ENCODE results near the gene SMIM15. TPM values are rescaled to one million over a fixed set of nuclear protein-coding genes. Genes with fewer than 3 reads are reported as not detected.
"Not testable (repeated sequence)": the region's sequence is repeated elsewhere in the genome, so short reads cannot be mapped to it uniquely, and the experiment has no call there.

The SMIM15 gene
- 10 to 100 TPM; 91.1 to 93.9 TPM for total RNA-seq

- CTCF ChIA-PET: no interaction called here
- POLR2A ChIA-PET: interaction anchor here (1.0 kb wide), 1 partner anchor 168 kb away, joined by 3 read pairs; no protein-coding TSS in a partner anchor
Measured at GRCh38 chr5:61162010-61162831, at the start of gene SMIM15. SMIM15 (minus strand) TSS chr5:61162468; CDS start chr5:61160171, 2,297 bp downstream.

GRCh38 chr5:61207884-61208283, 45.6 kb upstream of the SMIM15 start:
- POLR2A ChIA-PET: no interaction called here

GRCh38 chr5:61205013-61205412, 42.7 kb upstream of the SMIM15 start:
- ChIA-PET POLR2A (no interaction called here), CTCF (no interaction called here)

More at GRCh38 chr5:61207884-61208283, 45.6 kb upstream of the SMIM15 start:
- CTCF ChIA-PET: no interaction called here

GRCh38 chr5:61202213-61202612, 39.9 kb upstream of the SMIM15 start:
- ChIA-PET POLR2A (no interaction called here), CTCF (no interaction called here)

- POLR2A ChIA-PET: no interaction called here
- CTCF ChIA-PET: no interaction called here
Measured at GRCh38 chr5:61200582-61201155, 38.4 kb upstream of the SMIM15 start.

- ChIA-PET POLR2A (no interaction called here), CTCF (no interaction called here)
Measured at GRCh38 chr5:61198606-61199005, 36.3 kb upstream of the SMIM15 start.

- POLR2A ChIA-PET, CTCF ChIA-PET: not testable (repeated sequence)
Measured at GRCh38 chr5:61187826-61188225, 25.6 kb upstream of the SMIM15 start.

- CTCF ChIA-PET, POLR2A ChIA-PET: not testable (repeated sequence)
Measured at GRCh38 chr5:61187352-61187751, 25.1 kb upstream of the SMIM15 start.

GRCh38 chr5:61186634-61187033, 24.4 kb upstream of the SMIM15 start:
- CTCF ChIA-PET: no interaction called here

GRCh38 chr5:61184708-61185107, 22.4 kb upstream of the SMIM15 start:
- ChIA-PET POLR2A (no interaction called here), CTCF (no interaction called here)

More at GRCh38 chr5:61186634-61187033, 24.4 kb upstream of the SMIM15 start:
- POLR2A ChIA-PET: no interaction called here

GRCh38 chr5:61183538-61183937, 21.3 kb upstream of the SMIM15 start:
- CTCF ChIA-PET: no interaction called here
- POLR2A ChIA-PET: interaction anchor here (0.6 kb wide), 1 partner anchor 150 kb away, joined by 3 read pairs; no protein-coding TSS in a partner anchor

- POLR2A ChIA-PET: interaction anchor here (0.6 kb wide), 1 partner anchor 18 kb away, joined by 9 read pairs; no protein-coding TSS in a partner anchor
Measured at GRCh38 chr5:61182449-61182848, 20.2 kb upstream of the SMIM15 start.

GRCh38 chr5:61180886-61181285, 18.6 kb upstream of the SMIM15 start:
- ChIA-PET CTCF (no interaction called here), POLR2A (no interaction called here)

More at GRCh38 chr5:61182449-61182848, 20.2 kb upstream of the SMIM15 start:
- CTCF ChIA-PET: interaction anchor here (0.6 kb wide), 1 partner anchor 63 kb away, joined by 3 read pairs; no protein-coding TSS in a partner anchor

GRCh38 chr5:61178702-61179101, 16.4 kb upstream of the SMIM15 start:
- ChIA-PET POLR2A (no interaction called here), CTCF (interaction anchor here (0.6 kb wide), 1 partner anchor 523 kb away, joined by 3 read pairs; no protein-coding TSS in a partner anchor)

GRCh38 chr5:61177716-61178115, 15.4 kb upstream of the SMIM15 start:
- CTCF ChIA-PET: no interaction called here
- POLR2A ChIA-PET: no interaction called here

GRCh38 chr5:61177070-61177469, 14.8 kb upstream of the SMIM15 start:
- CTCF ChIA-PET: no interaction called here
- POLR2A ChIA-PET: no interaction called here

GRCh38 chr5:61176631-61177030, 14.4 kb upstream of the SMIM15 start:
- ChIA-PET POLR2A (no interaction called here), CTCF (no interaction called here)

GRCh38 chr5:61171479-61171878, 9.2 kb upstream of the SMIM15 start:
- CTCF ChIA-PET: no interaction called here
- POLR2A ChIA-PET: no interaction called here

GRCh38 chr5:61168951-61169350, 6.7 kb upstream of the SMIM15 start:
- ChIA-PET POLR2A (no interaction called here), CTCF (no interaction called here)

GRCh38 chr5:61167382-61167781, 5.1 kb upstream of the SMIM15 start:
- ChIA-PET CTCF (no interaction called here), POLR2A (no interaction called here)

- CTCF ChIA-PET: interaction anchor here (0.7 to 1.0 kb wide), 3 partner anchors 36 to 979 kb away, joined by 3 read pairs; no protein-coding TSS in a partner anchor
- POLR2A ChIA-PET: no interaction called here
Measured at GRCh38 chr5:61163905-61164304, 1.6 kb upstream of the SMIM15 start.
